ENCODE results near the gene LARP1.
"Not testable (repeated sequence)": the region's sequence is repeated elsewhere in the genome, so short reads cannot be mapped to it uniquely, and the experiment has no call there.

The LARP1 gene

DNA sequence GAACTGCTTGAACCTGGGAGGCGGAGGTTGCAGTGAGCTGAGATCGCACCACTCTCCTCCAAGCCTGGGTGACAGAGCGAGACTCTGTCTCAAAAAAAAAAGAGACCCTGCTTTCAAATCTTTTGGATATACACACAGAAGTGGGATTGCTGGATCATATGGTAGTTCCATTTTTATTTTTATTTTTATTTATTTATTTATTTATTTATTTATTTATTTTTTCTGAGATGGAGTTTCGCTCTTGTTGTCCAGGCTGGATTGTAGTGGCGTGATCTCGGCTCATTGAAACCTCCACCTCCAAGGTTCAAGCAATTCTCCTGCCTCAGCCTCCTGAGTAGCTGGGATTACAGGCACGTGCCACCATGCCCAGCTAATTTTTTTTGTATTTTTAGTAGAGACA, 19.8 kb upstream of the LARP1 start:
- not testable (repeated sequence) for DNase-seq (ENCODE audit: low read depth in 2 of 2)

DNA sequence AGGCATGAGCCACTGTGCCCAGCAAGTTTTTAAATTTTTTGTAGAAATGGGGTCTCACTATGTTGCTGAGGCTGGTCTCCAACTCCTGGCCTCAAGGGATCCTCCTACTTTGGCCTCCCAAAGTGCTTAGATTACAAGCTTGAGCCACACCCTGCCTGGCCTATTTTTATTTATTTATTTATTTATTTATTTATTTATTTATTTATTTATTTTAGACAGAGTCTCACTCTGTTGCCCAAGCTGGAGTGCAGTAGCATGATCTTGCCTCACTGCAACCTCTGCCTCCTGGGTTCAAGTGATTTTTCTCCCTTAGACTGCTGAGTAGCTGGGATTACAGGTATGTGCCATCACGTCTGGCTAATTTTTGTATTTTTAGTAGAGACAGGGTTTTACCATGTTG, 18.8 kb upstream of the LARP1 start:
- DNase-seq (ENCODE audit: low read depth in 2 of 2): not testable (repeated sequence)

DNA sequence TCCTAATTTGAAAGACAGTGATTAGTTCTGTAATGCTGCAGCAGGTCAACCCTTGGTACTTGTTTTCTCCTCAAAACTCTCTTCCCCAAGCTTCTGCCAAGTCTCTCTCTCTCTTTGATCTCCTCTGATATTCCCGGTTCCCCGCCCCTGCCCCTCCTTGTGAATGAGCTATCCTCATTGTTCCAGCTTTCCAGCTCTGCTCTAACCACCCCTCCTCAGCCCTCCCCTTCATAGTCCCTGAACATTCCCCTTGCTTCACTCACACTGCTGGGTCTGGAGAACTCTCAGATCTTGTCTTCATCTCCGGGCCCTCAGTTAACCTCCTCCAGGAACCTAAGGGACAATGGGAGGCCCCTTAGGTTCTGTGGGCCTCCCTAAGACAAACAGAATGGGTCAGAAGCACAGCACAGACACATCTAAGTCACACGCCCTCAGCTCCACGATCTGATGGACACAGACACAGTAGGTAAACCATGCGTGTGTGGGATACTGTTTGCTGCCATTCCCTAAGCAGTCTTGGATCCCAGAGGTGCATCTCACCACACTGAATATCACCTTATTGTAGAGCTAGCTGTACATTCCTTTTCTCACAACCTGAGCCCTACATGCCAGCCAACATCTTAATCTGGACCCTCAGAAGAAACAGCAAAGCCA, 17.4 kb upstream of the LARP1 start:
- DNase-seq (ENCODE audit: low read depth in 2 of 2): no peak

DNA sequence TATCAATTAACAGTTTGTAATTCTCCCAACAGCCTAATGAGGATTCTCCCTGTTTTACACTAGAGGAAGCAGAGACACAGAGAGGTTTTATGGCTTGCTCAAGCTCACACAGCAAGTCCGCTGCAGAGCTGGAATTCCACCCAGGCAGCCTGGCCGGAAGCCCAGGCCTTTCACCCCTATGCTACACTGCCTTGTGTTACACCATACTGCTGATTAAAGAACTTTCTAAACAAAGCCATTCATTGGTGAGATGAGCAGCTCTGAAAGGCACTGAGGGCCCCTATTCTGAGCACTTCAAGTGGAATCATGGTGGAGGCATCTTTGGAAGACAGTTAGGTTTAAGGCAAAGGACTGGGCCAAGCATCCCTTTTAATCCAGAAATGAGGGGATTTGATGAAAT, 14.7 kb upstream of the LARP1 start:
- DNase-seq (ENCODE audit: low read depth in 2 of 2): no peak

DNA sequence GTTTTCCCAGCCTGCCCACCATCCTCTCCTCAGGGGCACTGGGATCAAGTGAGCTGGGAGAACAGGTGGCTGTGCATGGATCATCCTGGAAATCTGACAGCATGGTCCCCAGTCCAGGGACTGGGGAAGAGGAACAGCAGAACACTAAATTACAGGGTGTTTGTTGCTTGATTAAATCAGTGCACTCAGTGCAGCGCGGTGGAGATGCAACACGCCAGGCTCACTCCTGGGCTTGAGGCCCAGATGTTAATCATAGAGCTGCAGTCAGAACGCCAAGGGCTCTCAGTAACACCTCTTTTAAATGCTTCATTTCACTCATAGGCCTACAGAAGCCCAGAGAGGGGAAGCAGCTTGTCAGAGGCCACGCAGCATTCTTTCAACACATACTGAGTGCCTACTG, 14.2 kb upstream of the LARP1 start:
- no peak for DNase-seq (ENCODE audit: low read depth in 2 of 2)

DNA sequence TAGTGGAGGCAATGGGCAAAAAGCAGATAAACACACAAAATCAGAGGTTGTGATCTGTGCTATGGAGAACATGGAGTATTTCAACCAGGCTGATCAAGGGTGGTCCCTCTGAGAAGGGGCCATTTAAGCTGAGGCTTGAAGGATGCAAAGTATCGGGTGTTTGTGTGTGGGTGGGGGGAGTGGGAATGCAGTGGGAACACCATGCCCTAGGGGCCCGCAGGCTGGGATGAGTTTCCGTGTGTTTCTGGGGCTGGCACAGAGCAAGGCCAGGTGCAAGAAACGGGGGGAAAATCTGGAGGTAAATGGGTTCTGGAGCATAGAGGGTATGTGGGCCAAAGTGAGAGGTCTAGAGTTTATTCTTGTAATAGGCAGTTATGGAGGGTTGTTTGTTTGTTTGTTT, 13.8 kb upstream of the LARP1 start:
- DNase-seq (ENCODE audit: low read depth in 2 of 2): no peak

DNA sequence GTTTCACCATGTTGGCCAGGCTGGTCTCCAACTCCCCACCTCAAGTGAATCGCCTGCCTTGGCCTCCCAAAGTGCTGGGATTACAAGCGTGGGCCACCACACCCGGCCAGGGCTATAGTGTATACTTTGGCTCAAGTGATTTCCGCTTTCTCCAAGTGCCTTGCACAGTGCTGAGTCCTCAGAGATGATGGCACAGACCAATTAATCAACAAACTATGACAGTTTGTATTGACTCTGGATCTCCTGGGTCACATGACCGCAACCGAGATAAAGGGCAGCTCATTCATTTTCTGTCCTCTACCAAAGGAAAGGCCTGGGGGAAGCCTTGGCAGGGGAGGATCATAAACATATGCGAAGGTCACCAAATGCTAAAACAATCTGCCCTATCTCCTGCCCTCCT, 11.4 kb upstream of the LARP1 start:
- no peak for DNase-seq (ENCODE audit: low read depth in 2 of 2)

DNA sequence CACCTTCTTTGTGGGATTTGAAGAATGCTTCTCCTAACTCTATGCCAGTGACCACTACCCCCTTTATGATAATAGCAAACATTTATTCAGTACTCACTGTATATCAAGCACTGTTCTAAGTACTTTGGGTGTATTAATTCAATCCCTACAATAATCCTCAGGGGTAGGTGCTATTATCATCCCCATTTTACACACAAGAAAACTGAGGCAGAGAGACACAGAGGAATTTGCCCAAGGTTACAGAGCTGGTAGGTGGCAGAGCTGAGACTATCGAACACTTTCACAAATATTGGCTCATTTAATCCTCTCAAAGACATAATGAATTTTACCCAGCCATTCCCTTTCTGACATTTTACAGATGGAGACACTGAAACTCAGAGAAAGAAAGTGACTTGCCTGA, 9.8 kb upstream of the LARP1 start:
- no peak for DNase-seq (ENCODE audit: low read depth in 2 of 2)

DNA sequence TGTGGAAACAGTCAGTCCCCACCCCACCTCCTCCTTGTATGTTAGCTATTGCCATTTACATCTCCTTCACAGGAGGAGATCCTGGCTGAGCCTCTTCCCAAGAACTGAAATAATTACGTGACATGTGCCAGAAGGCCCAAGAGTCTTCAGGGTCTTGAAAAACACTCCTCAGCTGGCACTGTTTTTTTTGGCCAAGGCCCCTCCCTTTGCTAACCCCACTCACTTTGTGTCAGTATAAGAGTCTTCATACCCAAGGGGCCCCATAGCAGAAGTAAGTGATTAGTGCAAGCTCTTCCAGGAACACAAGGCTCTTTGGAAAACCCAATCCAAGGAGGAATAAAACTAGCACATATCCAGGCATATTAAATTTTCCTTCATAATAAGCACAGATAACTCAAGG, 5.7 kb upstream of the LARP1 start:
- DNase-seq (ENCODE audit: low read depth in 2 of 2): no peak

DNA sequence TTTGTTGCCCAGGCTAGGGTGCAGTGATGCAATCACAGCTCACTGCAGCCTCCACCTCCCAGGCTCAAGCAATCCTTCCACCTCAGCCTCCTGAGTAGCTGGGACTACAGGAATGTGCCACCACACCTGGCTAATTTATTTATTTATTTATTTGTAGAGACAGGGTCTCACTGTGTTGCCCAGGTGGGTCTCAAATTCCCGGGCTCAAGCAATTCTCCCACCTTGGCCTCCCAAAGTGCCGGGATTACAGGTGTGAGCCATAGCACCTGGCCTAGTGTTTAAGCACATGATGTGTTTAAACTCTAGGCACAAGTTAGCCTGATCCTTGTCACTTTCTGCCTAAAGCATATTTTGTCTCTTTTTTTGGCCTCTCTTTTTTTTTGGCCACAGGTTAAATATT, 4.5 kb upstream of the LARP1 start:
- DNase-seq (ENCODE audit: low read depth in 2 of 2): not testable (repeated sequence)

DNA sequence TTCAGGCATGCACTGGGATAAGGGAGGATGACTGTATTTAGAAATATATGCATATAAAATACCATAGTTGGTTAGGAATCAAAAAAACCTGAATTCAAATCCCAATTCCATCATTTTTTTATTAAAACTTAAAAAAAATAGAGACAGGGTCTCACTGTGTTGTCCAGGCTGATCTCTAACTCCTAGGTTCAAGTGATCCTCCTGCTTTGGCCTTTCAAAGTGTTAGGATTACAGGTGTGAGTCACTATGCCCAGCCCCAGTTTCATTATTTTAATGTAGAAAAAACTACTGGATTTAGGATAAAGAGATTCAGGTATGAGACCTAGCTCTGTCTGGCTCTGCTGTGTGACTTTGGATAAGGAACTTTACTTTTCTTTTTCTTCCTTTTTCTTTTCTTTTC, 3.3 kb upstream of the LARP1 start:
- DNase-seq (ENCODE audit: low read depth in 2 of 2): no peak

DNA sequence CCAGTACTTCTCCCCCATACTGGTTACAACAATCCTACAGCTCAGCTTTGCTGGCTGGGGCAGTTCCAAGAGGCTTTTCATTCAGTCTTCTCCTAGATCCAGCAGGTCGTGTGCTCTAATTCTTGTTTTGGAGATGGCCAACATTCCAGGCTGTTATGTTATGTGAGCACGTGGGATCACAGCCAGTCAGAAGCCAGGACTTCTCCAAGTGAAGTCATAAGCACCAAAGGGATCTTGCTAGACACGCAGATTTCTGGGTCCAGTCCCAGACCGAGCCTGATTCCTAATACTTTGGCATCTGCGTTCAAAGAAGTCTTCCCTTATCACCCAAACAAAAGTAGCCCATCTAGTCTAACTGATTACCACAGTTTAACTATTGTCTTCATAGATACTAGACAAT, 1.4 kb upstream of the LARP1 start:
- DNase-seq (ENCODE audit: low read depth in 2 of 2): no peak

DNA sequence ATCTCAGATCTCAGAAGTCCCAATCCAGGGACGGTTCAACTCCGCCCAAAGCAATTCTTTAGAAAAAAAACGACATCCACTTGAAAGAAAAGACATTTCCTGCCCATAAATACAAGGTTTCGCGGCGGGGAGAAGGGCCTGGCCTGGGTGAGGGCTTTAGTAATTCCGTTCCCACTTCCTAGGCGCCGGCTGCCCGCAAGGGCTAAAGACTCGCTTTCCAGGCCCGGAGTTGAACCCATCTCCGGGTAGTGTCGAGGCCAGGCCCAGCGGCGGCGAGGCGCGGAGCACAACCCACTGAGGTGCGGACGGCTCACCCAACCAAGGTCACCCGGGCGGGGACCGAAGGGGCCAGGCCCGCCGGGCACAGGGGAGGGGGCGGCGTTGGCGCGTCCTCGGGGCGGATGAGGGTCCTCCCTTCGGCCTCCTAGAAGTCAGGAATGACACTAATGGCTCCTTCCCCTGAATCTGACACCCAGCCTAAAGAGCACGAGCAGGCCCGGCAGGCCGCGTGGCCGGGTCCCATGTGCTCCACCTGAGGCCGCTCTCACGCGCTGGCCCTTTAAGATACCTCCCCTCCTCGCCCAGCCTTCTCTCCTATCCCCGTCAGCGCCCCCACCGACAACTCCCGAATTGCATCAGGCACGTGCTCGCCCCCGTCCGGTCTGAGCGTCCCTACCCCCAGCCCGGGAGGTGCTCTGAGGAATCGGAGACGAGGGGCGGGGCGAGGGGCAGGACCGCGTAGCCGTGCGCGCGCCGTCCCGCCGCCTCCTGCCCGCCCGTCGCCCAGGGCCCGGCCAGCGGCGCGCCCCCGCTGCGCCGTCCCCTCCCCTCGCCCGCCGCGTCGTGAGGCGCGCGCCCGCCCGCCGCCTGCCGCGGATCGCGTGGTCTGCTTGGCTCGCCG, 467 bp upstream of the LARP1 start:
- peak; percentile 99 to 100 for DNase-seq (ENCODE audit: low read depth in 2 of 2)

DNA sequence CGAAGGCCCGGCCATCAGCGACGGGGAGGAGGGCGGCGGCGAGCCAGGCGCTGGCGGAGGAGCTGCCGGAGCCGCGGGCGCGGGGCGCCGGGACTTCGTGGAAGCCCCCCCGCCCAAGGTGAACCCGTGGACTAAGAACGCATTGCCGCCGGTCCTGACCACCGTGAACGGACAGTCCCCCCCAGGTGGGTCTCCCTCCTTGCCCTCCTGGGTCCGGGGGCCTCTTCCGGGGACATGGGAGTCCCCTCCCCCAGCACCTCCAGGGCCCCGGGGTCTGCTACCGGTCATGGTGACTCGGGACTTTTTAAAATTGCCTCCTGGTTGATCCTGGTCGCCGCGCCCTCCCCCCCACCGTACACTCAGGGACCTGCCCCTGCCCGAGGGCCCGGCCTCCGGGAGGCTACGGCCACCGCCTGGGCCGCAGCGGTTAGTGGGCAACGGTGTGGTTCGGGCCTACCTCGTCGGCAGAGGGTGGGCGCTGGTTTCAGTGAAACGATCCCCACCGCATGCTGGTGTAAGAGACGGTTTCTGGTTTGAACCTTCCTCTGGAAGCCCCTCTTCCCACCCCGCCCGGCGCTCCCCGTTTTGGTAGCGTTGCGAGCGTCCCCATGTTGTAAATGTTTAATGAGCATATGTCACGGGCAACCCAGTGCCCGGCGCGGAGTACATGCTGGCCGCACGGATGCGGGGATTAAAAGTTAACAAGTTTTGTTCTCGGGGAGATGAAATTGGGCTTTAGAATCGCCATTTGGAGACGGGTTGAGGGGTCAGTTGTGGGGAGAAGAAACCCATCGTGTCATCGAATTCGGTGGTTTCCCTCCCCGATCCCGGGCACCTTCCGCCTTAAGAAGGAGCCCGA, 1.1 kb downstream of the LARP1 start:
- DNase-seq (ENCODE audit: low read depth in 2 of 2): peak in 1 of 2 donors; percentile 25

DNA sequence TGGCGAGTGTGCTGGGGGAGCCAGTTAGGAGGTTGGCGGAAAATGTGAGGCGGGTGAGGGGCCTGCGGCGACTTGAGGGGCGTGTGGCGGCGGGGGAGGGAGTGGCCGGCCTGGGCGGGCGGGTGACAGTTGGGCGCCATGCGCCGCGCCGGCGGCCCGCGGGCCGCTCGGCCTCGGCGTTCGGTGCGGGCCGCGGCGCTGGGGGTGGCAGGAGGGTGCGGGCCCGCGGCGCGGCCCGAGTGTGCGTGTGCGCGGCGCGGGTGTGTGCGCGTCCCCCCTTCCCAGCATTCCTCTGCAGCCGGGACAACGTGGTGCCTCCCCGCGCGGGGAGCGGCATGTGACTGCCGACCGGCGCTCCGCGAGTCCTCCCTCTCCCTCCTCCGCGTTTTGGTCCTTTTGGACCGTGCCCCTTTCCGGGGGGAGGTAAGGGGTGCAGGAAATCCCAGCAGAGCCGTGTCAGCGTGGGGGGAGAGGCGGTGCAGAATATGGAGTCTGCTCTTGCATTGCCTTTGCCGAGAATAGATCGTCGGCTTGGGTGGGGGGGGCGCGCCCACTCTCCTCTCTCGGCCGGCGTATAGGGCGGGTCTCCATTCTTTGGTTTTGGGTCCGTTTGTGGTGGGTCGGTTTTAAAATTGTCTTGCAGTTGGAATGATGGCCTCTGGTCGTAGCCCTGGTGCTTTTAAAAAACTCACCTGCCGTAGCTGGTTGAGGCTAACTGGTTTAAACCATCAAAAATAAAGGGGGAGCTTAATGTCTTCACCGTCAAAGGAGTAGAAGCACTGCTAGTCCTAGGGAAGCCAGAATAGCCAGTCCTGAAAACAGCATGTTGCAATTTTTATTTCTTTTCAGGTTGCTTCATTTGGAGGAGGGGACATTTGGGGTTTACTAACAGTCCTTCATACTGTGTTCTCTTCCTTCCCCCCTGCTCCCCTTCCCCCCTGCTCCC, 2.0 kb downstream of the LARP1 start:
- DNase-seq (ENCODE audit: low read depth in 2 of 2): peak; percentile 23 to 45

DNA sequence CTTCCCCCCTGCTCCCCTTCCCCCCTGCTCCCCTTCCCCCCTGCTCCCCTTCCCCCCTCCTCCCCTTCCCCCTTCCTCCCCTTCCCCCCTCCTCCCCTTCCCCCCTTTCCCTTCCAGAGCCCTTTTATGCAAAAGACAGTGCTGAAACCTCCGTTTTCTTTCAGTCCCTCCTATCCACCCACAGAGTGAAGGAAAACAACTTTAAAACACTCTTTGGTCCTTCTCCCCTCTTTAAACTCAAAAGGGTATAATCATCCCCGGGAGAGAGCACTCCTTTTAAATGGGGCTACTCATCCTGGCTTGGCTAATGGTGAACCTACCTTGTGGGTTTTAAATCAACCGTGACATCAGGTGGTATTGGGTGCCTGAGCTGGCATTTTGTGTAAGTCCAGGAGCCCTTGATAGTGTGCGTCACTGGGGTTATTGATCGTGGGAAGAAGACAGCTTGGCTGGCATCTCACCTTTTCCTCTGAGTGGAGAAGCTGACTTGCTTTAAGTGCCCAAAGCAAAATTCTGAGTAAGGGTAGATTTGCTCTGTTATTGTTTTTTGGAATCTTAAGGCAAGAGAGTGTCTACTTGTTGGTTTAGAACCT, 2.7 kb downstream of the LARP1 start:
- DNase-seq (ENCODE audit: low read depth in 2 of 2): peak in 1 of 2 donors; percentile 9

DNA sequence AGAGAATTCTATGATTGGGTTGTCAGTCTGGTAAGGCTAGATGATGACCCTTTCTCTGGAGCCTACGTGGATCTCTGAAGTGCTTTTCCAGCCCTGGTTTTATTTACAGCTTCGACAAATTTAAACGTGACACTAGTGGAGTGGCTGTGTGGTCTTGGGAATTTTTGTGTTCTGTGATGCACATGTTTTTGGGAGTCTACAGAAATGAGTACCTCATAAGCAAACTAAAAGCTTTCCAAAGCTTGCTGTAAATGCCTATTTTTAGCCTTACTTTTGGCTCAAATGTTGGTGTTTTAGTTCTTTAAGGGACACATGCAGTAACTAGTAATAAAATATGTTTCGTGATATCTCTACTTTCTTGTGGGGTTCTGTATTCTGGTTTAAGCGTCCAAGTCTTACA, 3.3 kb downstream of the LARP1 start:
- DNase-seq (ENCODE audit: low read depth in 2 of 2): no peak

DNA sequence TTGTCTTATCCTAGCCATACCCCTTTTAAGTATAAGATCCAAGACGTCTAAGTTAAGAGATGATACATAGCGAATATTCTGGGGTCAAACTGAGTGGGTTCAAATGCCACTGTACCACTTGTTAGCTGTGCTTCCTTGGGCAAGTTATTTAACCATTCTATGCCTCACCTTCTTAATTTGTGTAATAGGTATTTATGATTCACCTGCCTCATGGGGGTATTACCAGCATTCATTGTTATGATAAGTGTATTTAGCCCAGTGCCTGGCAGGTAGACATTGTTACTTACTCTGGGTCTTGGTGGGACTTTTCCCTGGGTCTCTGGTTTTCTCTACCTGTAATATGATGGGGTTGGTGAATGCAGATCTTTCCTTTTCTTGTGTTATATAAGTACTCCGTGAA, 3.8 kb downstream of the LARP1 start:
- no peak for DNase-seq (ENCODE audit: low read depth in 2 of 2)

DNA sequence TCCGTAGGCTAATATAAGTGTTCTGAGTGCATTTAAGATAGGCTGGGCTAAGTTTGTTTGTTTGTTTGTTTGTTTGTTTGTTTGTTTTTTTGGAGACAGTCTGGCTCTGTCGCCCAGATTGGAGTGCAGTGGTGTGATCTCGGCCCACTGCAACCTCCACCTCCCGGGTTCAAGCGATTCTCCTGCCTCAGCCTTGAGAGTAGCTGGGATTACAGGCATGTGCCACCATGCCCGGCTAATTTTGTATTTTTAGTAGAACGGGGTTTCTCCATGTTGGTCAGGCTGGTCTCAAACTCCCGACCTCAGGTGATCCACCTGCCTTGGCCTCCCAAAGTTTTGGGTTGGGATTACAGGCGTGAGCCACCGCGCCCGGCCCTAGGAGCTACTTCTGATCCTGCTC, 4.7 kb downstream of the LARP1 start:
- not testable (repeated sequence) for DNase-seq (ENCODE audit: low read depth in 2 of 2)

DNA sequence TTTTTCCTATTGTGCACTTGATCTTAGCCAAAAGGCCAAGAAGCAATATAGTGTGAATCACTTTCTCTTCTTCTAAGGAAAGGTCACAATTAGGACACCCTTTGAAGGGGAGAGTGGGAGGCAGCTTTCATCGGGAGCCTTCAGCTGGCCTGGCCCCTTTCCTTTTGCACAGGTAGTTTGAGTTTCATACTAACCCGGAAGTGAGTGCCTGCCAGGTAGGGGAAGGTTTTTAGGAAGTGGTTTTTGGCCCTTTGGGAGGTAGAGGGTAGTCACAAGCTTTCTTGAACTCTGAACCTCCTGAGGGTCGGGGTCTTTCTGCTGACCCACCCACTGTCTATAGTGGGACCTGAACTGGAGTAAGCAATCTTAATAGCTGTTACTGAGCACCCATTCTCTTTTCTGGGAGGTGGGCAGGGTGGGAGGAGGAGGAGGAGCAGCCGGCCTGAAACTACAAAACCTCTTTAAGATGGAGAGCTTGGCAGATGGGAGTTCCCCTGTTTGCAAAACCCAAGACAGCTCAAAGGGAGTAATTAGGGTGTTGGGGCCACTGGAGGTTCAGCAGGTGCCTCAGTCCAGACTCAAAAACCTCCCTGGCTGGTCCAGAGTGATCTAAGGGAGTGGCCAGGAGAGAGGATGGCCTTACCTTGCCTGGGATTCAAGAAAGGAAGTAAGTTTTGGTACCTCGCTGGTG, 6.0 kb downstream of the LARP1 start:
- no peak for DNase-seq (ENCODE audit: low read depth in 2 of 2)
